Activated naive CD4-positive, alpha-beta T cell treated with anti-CD3 and anti-CD28 coated beads, Interleukin-2, amount 50 U/mL, for 72 hours (primary cell): ENCODE measurements around the gene NKD1. TPM values are rescaled to one million over a fixed set of nuclear protein-coding genes. Genes with fewer than 3 reads are reported as not detected.

Experiments used
- ATAC-seq, 2 donors: fragments of 150-1000 bp; cut with Tn5 transposase; 2 replicates each; pipeline ENCODE4 v1.10.0; 2021; ENCODE audit warnings: mild to moderate bottlenecking in 2 of 2, moderate library complexity in 2 of 2
- DNase-seq, 2 donors: peaks; one replicate each; pipeline ENCODE4 v3.0.0; 2021 to 2022; ENCODE audit warnings: low spot score in 2 of 2
- H3K27ac Mint-ChIP-seq, 2 donors: one replicate each; pipeline ENCODE4 v1.8.0; 2022; ENCODE audit warnings: mild to moderate bottlenecking in 2 of 2, mixed read lengths in 2 of 2
- H3K36me3 Mint-ChIP-seq, 2 donors: one replicate each; pipeline ENCODE4 v1.8.0; 2022; ENCODE audit warnings: mixed read lengths in 2 of 2
- H3K9me3 Mint-ChIP-seq, 2 donors: one replicate each; pipeline ENCODE4 v1.8.0; 2022; ENCODE audit warnings: mixed read lengths in 2 of 2
- total RNA-seq, 2 donors: library from RNA; stranded (reverse); gene quantifications; one replicate each; pipeline ENCODE4 v1.2.3, GENCODE V29; 2022

NKD1 gene
- total RNA-seq, 2 donors from 2014 or later = 1.4 to 2.1 TPM

- Mint-ChIP-seq H3K27ac (peak overlapping the region; percentile 44 to 52), H3K9me3 (peaks cover 10 to 12% of the 10 kb centered on the region in 2 donors), H3K36me3 (peaks cover 0 to 21% of the 10 kb centered on the region in 2 donors)
- DNase-seq (peak; percentile 59 to 80), ATAC-seq (peak; percentile 68 to 73)
These were observed 664 bp upstream of the NKD1 start for GRCh38 chr16:50547340-50548124.

GRCh38 chr16:50548909-50549560 lies 839 bp downstream of the NKD1 start:
- Mint-ChIP-seq H3K9me3 (peaks cover 1 to 2% of the 10 kb centered on the region in 2 donors), H3K36me3 (peaks cover 0 to 11% of the 10 kb centered on the region in 2 donors), H3K27ac (no peak overlapping the region)
- DNase-seq (no peak), ATAC-seq (no peak)

GRCh38 chr16:50549561-50549915 lies 1.3 kb downstream of the NKD1 start:
- no peak for ATAC-seq

GRCh38 chr16:50550035-50550434 lies 1.8 kb downstream of the NKD1 start:
- ATAC-seq = no peak
- Mint-ChIP-seq H3K36me3 (peaks cover 0 to under 1% of the 10 kb centered on the region in 2 donors), H3K9me3 (no peaks in the 10 kb centered on the region), H3K27ac (no peak overlapping the region)
- DNase-seq = no peak

More at GRCh38 chr16:50549561-50549915, 1.3 kb downstream of the NKD1 start:
- Mint-ChIP-seq H3K27ac (no peak overlapping the region), H3K36me3 (peaks cover 0 to 6% of the 10 kb centered on the region in 2 donors), H3K9me3 (no peaks in the 10 kb centered on the region)
- no peak for DNase-seq

DNA sequence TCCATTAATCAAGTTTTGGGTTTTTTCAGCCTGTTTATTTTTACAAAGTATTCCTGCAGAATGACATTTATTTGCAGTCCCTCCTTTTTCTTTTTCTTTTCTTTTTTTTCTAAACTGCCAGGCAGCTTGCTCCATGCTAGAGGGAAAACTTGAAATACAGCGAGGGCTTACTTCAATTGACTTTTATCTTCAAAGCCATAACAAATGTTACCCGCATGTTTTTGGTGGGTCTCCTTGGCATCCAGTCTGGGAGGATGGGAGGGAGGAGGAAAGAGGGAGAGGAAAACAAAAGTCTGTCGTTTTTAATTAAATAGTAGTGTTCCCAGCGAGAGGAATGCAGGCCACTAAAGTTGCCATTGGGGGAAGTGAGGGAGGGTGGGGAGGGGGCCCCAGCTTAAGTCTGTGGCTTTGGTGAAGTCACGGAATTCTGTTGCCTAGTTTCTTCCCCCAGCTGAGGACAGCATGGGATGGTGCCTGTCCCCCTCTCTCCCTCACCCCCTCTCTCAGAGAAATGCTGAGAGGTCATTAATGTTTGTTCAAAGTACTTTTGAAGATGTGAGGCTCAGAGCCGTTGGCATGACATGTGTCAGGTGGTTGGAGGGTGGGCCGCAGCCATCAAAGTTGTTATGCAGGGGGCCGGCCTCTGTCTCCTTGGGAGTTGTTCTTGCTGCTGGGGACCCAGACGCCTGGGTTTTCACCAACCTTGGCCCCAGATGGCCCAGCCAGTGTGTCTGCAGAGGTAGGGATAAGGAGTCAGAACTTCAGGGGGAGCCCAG lies 2.9 kb downstream of the NKD1 start:
- no peak for DNase-seq
- no peaks in the 10 kb centered on the region for H3K9me3 Mint-ChIP-seq
- no peak for ATAC-seq
- H3K36me3 Mint-ChIP-seq = no peaks in the 10 kb centered on the region
- no peak overlapping the region for H3K27ac Mint-ChIP-seq

DNA sequence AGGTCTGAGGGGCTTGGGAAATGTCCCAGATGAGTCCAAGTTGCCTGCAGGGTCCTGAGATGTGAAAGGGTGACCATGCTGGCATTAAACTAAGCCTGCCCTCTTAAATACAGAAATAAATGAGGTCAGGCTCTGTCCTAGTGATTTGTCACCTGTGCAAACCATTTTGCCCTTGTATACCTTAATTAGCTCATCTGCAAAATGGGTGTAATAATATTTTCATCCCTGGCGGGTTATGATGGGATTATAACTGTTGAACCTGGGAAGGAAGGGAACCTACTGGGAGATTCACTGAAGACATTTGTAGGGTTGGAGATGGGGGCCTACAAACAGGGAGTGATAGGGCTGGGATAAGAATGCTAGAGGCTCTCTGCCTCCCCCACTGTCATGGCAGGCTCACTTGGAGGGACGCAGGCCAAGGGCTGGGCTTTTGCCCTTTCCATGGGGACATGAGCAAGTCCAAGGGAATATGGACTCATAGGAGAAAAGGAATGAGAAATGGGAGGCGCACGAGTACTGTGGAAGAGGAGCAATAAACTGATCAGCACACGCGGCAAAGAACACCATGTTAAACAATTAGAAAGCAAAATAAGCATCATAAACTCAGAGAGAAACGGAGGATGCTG lies 4.4 kb downstream of the NKD1 start:
- H3K36me3 Mint-ChIP-seq = peaks cover 0 to 14% of the 10 kb centered on the region in 2 donors
- no peak overlapping the region for H3K27ac Mint-ChIP-seq
- DNase-seq (no peak), ATAC-seq (no peak)
- H3K9me3 Mint-ChIP-seq = no peaks in the 10 kb centered on the region

GRCh38 chr16:50553182-50553710 lies 5.0 kb downstream of the NKD1 start:
- ATAC-seq (no peak), DNase-seq (no peak)
- H3K27ac Mint-ChIP-seq = no peak overlapping the region
- H3K9me3 Mint-ChIP-seq = no peaks in the 10 kb centered on the region
- peaks cover 2 to 15% of the 10 kb centered on the region in 2 donors for H3K36me3 Mint-ChIP-seq

GRCh38 chr16:50553731-50554360 lies 5.7 kb downstream of the NKD1 start:
- Mint-ChIP-seq H3K36me3 (peaks cover 5 to 15% of the 10 kb centered on the region in 2 donors), H3K27ac (peak overlapping the region in 1 of 2 donors; percentile 9)

GRCh38 chr16:50555269-50555875 lies 7.2 kb downstream of the NKD1 start:
- H3K36me3 Mint-ChIP-seq = peaks cover 15 to 18% of the 10 kb centered on the region in 2 donors
- H3K9me3 Mint-ChIP-seq = no peaks in the 10 kb centered on the region
- ATAC-seq = no peak
- DNase-seq = no peak
- no peak overlapping the region for H3K27ac Mint-ChIP-seq

More at GRCh38 chr16:50553731-50554360, 5.7 kb downstream of the NKD1 start:
- no peak for DNase-seq
- no peaks in the 10 kb centered on the region for H3K9me3 Mint-ChIP-seq
- ATAC-seq = no peak

- Mint-ChIP-seq H3K9me3 (no peaks in the 10 kb centered on the region), H3K27ac (no peak overlapping the region), H3K36me3 (peaks cover 20 to 21% of the 10 kb centered on the region in 2 donors)
- no peak for ATAC-seq
- no peak for DNase-seq
These were observed 7.9 kb downstream of the NKD1 start for GRCh38 chr16:50555952-50556673.

DNA sequence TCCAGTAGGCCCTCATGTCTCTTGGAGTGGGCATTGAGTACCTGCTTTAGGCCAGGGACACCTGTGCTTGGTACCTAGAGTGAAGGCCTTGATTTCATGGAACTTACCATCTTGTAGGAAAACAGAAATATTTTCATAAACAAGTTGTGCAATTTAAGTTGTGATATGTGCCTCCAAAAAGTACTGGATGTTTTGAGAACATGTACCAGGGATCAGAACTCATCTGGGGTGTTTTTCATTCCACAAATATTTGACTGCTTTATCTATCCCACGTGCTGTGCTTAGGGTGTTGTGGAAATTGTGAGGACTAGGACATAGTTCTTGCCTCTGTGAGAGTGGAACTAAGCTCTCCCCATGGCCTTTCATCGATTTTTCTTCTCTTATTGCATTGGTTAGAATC lies 8.8 kb downstream of the NKD1 start:
- Mint-ChIP-seq H3K36me3 (peaks cover 27 to 30% of the 10 kb centered on the region in 2 donors), H3K27ac (no peak overlapping the region)
- ATAC-seq = no peak

GRCh38 chr16:50558913-50559312 lies 10.7 kb downstream of the NKD1 start:
- Mint-ChIP-seq H3K9me3 (no peaks in the 10 kb centered on the region), H3K36me3 (peaks cover 27 to 34% of the 10 kb centered on the region in 2 donors), H3K27ac (no peak overlapping the region)
- ATAC-seq = no peak
- DNase-seq = no peak

More for the DNA sequence above, 8.8 kb downstream of the NKD1 start:
- H3K9me3 Mint-ChIP-seq = no peaks in the 10 kb centered on the region
- no peak for DNase-seq

DNA sequence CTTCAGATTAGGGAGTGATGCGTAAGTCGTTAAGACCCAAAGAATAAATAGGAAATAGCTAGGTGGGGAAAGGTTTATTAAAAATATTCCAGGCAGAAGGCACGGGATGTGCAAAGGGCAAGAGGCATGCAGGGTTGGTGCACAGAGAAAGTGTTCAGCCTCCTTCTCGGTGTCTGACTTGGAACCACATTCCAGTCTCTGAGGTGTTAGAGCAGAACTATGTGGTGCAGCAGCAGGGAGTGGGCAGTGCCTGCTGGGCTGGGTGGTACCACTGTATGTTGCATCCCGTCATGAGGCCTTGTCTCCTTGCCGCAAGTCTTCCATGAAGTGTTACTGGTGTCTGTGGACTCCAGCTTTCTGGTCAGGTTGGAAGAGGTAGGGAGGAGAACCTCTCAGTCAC lies 11.1 kb downstream of the NKD1 start:
- DNase-seq = no peak
- no peak overlapping the region for H3K27ac Mint-ChIP-seq
- no peaks in the 10 kb centered on the region for H3K9me3 Mint-ChIP-seq
- ATAC-seq = no peak
- H3K36me3 Mint-ChIP-seq = peaks cover 27 to 34% of the 10 kb centered on the region in 2 donors

GRCh38 chr16:50559804-50560514 lies 11.8 kb downstream of the NKD1 start:
- Mint-ChIP-seq H3K36me3 (peaks cover 27 to 34% of the 10 kb centered on the region in 2 donors), H3K27ac (no peak overlapping the region), H3K9me3 (no peaks in the 10 kb centered on the region)
- ATAC-seq (no peak), DNase-seq (no peak)
